Measurements from ENCODE around the gene C1orf167. TPM values are rescaled to one million over a fixed set of nuclear protein-coding genes. Genes with fewer than 3 reads are reported as not detected.

Gene C1orf167
- total and polyA plus RNA-seq, 2 of the 13 experiments (the other 11 are each of a cell fraction or from before 2014, with no cell fraction given) = not detected

DNA sequence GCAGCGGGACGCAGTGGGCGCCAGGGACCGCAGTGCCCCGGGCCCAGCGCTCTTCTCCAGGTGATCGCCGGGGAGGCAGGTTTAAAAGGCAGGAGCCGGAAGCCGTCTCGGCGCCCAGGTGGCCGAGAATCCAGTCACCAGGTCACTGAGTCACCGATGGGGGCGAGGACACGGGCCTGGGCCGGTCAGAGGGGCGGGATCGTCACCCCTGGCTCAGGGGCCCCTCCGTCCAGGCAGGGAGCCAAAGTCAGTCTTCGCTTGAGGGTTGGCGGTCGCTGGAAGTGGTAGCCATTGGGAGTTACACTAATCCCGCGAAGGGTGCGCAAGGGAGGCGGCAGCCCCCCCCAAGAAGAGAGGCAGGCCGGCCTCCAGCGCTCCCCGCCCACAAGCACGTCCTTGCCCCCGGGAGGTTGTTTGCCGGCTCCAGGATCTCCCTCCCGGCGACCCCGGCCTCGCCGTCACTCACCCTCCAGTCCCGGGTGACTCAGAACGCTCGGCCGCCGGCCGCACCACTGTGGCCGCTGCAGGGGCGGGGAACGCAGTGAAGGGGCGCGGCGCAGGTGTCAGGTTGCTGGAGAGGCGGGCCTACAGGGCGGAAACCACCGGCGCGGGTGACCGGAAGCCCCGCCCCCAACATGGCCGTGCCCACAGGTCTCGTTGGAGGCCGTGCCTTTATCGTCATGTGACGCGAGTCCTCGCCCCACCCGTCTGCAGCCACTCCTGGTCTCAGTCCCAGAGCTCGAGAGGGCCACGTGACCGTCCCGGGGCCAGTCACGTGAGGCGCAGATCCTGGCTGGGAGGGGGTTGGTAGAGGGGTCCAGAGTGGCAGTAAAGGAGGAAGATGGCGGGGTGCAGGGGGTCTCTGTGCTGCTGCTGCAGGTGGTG, 43.7 kb downstream of the C1orf167 start, which contains the start of the genes CLCN6 and MTHFR (continued):
- TF ChIP-seq, protein P1, sequence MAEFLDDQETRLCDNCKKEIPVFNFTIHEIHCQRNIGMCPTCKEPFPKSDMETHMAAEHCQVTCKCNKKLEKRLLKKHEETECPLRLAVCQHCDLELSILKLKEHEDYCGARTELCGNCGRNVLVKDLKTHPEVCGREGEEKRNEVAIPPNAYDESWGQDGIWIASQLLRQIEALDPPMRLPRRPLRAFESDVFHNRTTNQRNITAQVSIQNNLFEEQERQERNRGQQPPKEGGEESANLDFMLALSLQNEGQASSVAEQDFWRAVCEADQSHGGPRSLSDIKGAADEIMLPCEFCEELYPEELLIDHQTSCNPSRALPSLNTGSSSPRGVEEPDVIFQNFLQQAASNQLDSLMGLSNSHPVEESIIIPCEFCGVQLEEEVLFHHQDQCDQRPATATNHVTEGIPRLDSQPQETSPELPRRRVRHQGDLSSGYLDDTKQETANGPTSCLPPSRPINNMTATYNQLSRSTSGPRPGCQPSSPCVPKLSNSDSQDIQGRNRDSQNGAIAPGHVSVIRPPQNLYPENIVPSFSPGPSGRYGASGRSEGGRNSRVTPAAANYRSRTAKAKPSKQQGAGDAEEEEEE (CRISPR knock-in tag; IDR thresholded peaks at IDR 0.05; ENCODE audit: borderline replicate concordance) = no peak; the same call in 1 of the 2 replicates
- TF ChIP-seq ZNF282 (IDR thresholded peaks at IDR 0.05; ENCODE audit: partially characterized antibody) (no peak), ZNF546 (CRISPR knock-in tag; conservative IDR thresholded peaks at IDR 0.05) (no peak; the same call in 1 of the 2 replicates), ZNF232 (CRISPR knock-in tag; IDR thresholded peaks at IDR 0.05; ENCODE audit: borderline replicate concordance) (peak; percentile 15; the same call in 1 of the 2 replicates), SOX6 (IDR thresholded peaks at IDR 0.05) (no peak), SOX6 (CRISPR knock-in tag; IDR thresholded peaks at IDR 0.05) (peak; percentile 64; the same call in 1 of the 2 replicates), TEAD2 (CRISPR knock-in tag; IDR thresholded peaks at IDR 0.05) (no peak), TAF15 (IDR thresholded peaks at IDR 0.05; ENCODE audit: low read depth, low read length, poor library complexity, severe bottlenecking) (no peak)
- TF ChIP-seq, protein P2, sequence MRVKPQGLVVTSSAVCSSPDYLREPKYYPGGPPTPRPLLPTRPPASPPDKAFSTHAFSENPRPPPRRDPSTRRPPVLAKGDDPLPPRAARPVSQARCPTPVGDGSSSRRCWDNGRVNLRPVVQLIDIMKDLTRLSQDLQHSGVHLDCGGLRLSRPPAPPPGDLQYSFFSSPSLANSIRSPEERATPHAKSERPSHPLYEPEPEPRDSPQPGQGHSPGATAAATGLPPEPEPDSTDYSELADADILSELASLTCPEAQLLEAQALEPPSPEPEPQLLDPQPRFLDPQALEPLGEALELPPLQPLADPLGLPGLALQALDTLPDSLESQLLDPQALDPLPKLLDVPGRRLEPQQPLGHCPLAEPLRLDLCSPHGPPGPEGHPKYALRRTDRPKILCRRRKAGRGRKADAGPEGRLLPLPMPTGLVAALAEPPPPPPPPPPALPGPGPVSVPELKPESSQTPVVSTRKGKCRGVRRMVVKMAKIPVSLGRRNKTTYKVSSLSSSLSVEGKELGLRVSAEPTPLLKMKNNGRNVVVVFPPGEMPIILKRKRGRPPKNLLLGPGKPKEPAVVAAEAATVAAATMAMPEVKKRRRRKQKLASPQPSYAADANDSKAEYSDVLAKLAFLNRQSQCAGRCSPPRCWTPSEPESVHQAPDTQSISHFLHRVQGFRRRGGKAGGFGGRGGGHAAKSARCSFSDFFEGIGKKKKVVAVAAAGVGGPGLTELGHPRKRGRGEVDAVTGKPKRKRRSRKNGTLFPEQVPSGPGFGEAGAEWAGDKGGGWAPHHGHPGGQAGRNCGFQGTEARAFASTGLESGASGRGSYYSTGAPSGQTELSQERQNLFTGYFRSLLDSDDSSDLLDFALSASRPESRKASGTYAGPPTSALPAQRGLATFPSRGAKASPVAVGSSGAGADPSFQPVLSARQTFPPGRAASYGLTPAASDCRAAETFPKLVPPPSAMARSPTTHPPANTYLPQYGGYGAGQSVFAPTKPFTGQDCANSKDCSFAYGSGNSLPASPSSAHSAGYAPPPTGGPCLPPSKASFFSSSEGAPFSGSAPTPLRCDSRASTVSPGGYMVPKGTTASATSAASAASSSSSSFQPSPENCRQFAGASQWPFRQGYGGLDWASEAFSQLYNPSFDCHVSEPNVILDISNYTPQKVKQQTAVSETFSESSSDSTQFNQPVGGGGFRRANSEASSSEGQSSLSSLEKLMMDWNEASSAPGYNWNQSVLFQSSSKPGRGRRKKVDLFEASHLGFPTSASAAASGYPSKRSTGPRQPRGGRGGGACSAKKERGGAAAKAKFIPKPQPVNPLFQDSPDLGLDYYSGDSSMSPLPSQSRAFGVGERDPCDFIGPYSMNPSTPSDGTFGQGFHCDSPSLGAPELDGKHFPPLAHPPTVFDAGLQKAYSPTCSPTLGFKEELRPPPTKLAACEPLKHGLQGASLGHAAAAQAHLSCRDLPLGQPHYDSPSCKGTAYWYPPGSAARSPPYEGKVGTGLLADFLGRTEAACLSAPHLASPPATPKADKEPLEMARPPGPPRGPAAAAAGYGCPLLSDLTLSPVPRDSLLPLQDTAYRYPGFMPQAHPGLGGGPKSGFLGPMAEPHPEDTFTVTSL (CRISPR knock-in tag; IDR thresholded peaks at IDR 0.05; ENCODE audit: borderline replicate concordance) = peak; percentile 70; the same call in 1 of the 2 replicates
- TF ChIP-seq, protein P3, sequence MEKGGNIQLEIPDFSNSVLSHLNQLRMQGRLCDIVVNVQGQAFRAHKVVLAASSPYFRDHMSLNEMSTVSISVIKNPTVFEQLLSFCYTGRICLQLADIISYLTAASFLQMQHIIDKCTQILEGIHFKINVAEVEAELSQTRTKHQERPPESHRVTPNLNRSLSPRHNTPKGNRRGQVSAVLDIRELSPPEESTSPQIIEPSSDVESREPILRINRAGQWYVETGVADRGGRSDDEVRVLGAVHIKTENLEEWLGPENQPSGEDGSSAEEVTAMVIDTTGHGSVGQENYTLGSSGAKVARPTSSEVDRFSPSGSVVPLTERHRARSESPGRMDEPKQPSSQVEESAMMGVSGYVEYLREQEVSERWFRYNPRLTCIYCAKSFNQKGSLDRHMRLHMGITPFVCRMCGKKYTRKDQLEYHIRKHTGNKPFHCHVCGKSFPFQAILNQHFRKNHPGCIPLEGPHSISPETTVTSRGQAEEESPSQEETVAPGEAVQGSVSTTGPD (CRISPR knock-in tag; IDR thresholded peaks at IDR 0.05) = no peak
- TF ChIP-seq, protein P4, sequence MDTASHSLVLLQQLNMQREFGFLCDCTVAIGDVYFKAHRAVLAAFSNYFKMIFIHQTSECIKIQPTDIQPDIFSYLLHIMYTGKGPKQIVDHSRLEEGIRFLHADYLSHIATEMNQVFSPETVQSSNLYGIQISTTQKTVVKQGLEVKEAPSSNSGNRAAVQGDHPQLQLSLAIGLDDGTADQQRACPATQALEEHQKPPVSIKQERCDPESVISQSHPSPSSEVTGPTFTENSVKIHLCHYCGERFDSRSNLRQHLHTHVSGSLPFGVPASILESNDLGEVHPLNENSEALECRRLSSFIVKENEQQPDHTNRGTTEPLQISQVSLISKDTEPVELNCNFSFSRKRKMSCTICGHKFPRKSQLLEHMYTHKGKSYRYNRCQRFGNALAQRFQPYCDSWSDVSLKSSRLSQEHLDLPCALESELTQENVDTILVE (CRISPR knock-in tag; IDR thresholded peaks at IDR 0.05) = peak; percentile 91; the same call in 1 of the 2 replicates
- TF ChIP-seq, protein P5, sequence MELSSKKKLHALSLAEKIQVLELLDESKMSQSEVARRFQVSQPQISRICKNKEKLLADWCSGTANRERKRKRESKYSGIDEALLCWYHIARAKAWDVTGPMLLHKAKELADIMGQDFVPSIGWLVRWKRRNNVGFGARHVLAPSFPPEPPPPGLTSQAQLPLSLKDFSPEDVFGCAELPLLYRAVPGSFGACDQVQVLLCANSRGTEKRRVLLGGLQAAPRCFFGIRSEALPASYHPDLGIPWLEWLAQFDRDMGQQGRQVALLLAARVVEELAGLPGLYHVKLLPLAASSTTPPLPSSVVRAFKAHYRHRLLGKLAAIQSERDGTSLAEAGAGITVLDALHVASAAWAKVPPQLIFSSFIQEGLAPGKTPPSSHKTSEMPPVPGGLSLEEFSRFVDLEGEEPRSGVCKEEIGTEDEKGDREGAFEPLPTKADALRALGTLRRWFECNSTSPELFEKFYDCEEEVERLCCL (CRISPR knock-in tag; IDR thresholded peaks at IDR 0.05; ENCODE audit: borderline replicate concordance) = no peak

All from HepG2 (cell line).